Aorta (tissue), 5 donors: ENCODE measurements around the gene IL4. TPM values are rescaled to one million over a fixed set of nuclear protein-coding genes. Genes with fewer than 3 reads are reported as not detected.

Source experiments
- ATAC-seq: fragments of 200-7000 bp; cut with Tn5 transposase; one replicate; pipeline ENCODE4 v1.9.1; 2022; ENCODE audit warnings: moderate library complexity; ENCODE audit not compliant: low FRiP score
- DNase-seq, 2 donors: peaks; one replicate each; pipeline ENCODE4 v3.0.0-alpha.2; 2020
- H3K27ac ChIP-seq, 2 donors: one replicate each; pipeline ENCODE4 v1.5.1; 2013; ENCODE audit warnings: low read length in 2 of 2, mild to moderate bottlenecking in 2 of 2, moderate library complexity in 2 of 2, control low read depth in 1 of 2, inconsistent platforms in 1 of 2, low read depth in 1 of 2
- H3K27me3 ChIP-seq, 2 donors: one replicate each; pipeline ENCODE4 v1.6.1; 2013; ENCODE audit warnings: control low read depth in 1 of 2, low read length in 1 of 2, mild to moderate bottlenecking in 1 of 2, moderate library complexity in 1 of 2; ENCODE audit not compliant: insufficient read depth in 2 of 2, control insufficient read depth in 1 of 2
- H3K36me3 ChIP-seq, 2 donors: one replicate each; pipeline ENCODE4 v1.6.1; 2013; ENCODE audit warnings: control low read depth in 1 of 2, low read length in 1 of 2, mild to moderate bottlenecking in 1 of 2; ENCODE audit not compliant: insufficient read depth in 2 of 2, control insufficient read depth in 1 of 2
- H3K4me1 ChIP-seq, 2 donors: one replicate each; pipeline ENCODE4 v1.6.1; 2013; ENCODE audit warnings: low read length in 2 of 2, control low read depth in 1 of 2, mild to moderate bottlenecking in 1 of 2, moderate library complexity in 1 of 2; ENCODE audit not compliant: insufficient read depth in 2 of 2, control insufficient read depth in 1 of 2
- H3K4me3 ChIP-seq, 2 donors: one replicate each; pipeline ENCODE4 v1.5.1; 2013; ENCODE audit warnings: low read length in 2 of 2, control low read depth in 1 of 2, mild to moderate bottlenecking in 1 of 2
- H3K9me3 ChIP-seq: one replicate; pipeline ENCODE4 v1.6.1; 2013; ENCODE audit warnings: mild to moderate bottlenecking, low read length; ENCODE audit not compliant: control insufficient read depth
- WGBS, 2 donors: extraction: QIAGEN DNeasy Blood & Tissue Kit; methylation state at CpG; one replicate each; pipeline ENCODE4 v1.1.7; 2013; 5-methylcytosine and 5-hydroxymethylcytosine counted together
- intact Hi-C, 2 donors: fragments of 100-400 bp; cut with DNase I; formaldehyde crosslinking; loops; one replicate each; pipeline versions ENCODE4 v1.14.2 to v1.15.0; 2022
- polyA plus RNA-seq, 2 donors: library from polyadenylated mRNA; stranded (reverse); fragments of 200-250 nt; gene quantifications; one replicate each; pipeline ENCODE4 v1.2.3, GENCODE V29; 2013
- total RNA-seq, 2 donors: library from RNA; stranded (reverse); fragmentation: NEBNext Ultra II Directional; extraction: Animal tissue kit (Norgen Biotek cat#: 25700); gene quantifications; one replicate each; pipeline ENCODE4 v1.2.1, GENCODE V29; 2021
- donor health status: healthy with polysubstance abuse.
- donor health status: Bipolar disorder and iron deficiency.
- donor health status: DM: no; HTN: no; CAD: no.
- donor health status: DM: no; HTN: no; CAD: no.
- donor health status: DM: yes; HTN: yes; CAD: no.

The IL4 gene
- total and polyA plus RNA-seq, 4 donors = not detected

- intact Hi-C loops = no loop called here
- peaks cover 9 to 11% of the 10 kb centered on the region in 2 donors for H3K36me3 ChIP-seq
These were observed 32.5 kb upstream of the IL4 start for GRCh38 chr5:132641241-132641723.

GRCh38 chr5:132641841-132642240, 31.9 kb upstream of the IL4 start:
- Histone ChIP-seq H3K4me3 (no peak overlapping the region), H3K27me3 (no peaks in the 10 kb centered on the region), H3K36me3 (peaks cover 9 to 11% of the 10 kb centered on the region in 2 donors), H3K27ac (no peak overlapping the region), H3K9me3 (no peaks in the 10 kb centered on the region), H3K4me1 (no peaks in the 10 kb centered on the region)
- intact Hi-C loops = no loop called here
- 95% methylated on average over 3 of the region's 3 CpGs for WGBS, 2 donors
- no peak for DNase-seq
- ATAC-seq = no peak

More at GRCh38 chr5:132641241-132641723, 32.5 kb upstream of the IL4 start:
- Histone ChIP-seq H3K4me1 (no peaks in the 10 kb centered on the region), H3K27ac (no peak overlapping the region), H3K9me3 (no peaks in the 10 kb centered on the region), H3K4me3 (no peak overlapping the region), H3K27me3 (no peaks in the 10 kb centered on the region)
- 93 to 94% methylated on average over 3 of the region's 3 CpGs for WGBS, 2 donors
- no peak for DNase-seq
- no peak for ATAC-seq

GRCh38 chr5:132644177-132644576, 29.6 kb upstream of the IL4 start:
- Histone ChIP-seq H3K4me3 (no peak overlapping the region), H3K27me3 (no peaks in the 10 kb centered on the region), H3K27ac (no peak overlapping the region), H3K36me3 (peaks cover 6 to 11% of the 10 kb centered on the region in 2 donors), H3K4me1 (no peaks in the 10 kb centered on the region), H3K9me3 (peaks cover 3% of the 10 kb centered on the region)
- DNase-seq (no peak), ATAC-seq (no peak)
- intact Hi-C loops = no loop called here

GRCh38 chr5:132646583-132647266, 27.1 kb upstream of the IL4 start:
- intact Hi-C loops = no loop called here
- DNase-seq (no peak), ATAC-seq (no peak)
- H3K9me3 ChIP-seq = peaks cover 3% of the 10 kb centered on the region
- H3K27me3 ChIP-seq = no peaks in the 10 kb centered on the region
- 95 to 96% methylated on average over 11 of the region's 11 CpGs for WGBS, 2 donors
- no peaks in the 10 kb centered on the region for H3K4me1 ChIP-seq
- no peak overlapping the region for H3K4me3 ChIP-seq
- no peak overlapping the region for H3K27ac ChIP-seq
- H3K36me3 ChIP-seq = peaks cover 3 to 9% of the 10 kb centered on the region in 2 donors

- intact Hi-C loops = no loop called here
- 97 to 98% methylated on average over 2 of the region's 2 CpGs for WGBS, 2 donors
- Histone ChIP-seq H3K9me3 (peaks cover 3% of the 10 kb centered on the region), H3K27me3 (no peaks in the 10 kb centered on the region), H3K36me3 (peaks cover under 1 to 7% of the 10 kb centered on the region in 2 donors), H3K4me1 (no peaks in the 10 kb centered on the region), H3K4me3 (no peak overlapping the region), H3K27ac (no peak overlapping the region)
- DNase-seq (no peak), ATAC-seq (no peak)
These were observed 26.3 kb upstream of the IL4 start for GRCh38 chr5:132647473-132647872.

GRCh38 chr5:132648355-132648754, 25.4 kb upstream of the IL4 start:
- peaks cover 0 to 2% of the 10 kb centered on the region in 2 donors for H3K36me3 ChIP-seq
- peaks cover 3% of the 10 kb centered on the region for H3K9me3 ChIP-seq
- ATAC-seq (no peak), DNase-seq (no peak)
- WGBS, 2 donors = 100% methylated on average over 1 of the region's 1 CpG
- no peak overlapping the region for H3K4me3 ChIP-seq
- no peaks in the 10 kb centered on the region for H3K27me3 ChIP-seq
- H3K27ac ChIP-seq = no peak overlapping the region
- intact Hi-C loops = no loop called here
- H3K4me1 ChIP-seq = no peaks in the 10 kb centered on the region

- no peak overlapping the region for H3K4me3 ChIP-seq
- H3K27ac ChIP-seq = no peak overlapping the region
- peaks cover 0 to 2% of the 10 kb centered on the region in 2 donors for H3K36me3 ChIP-seq
- intact Hi-C loops = loop anchor here in 1 of 2 donors (10.0 kb wide), 1 partner anchor 63 kb away; no protein-coding TSS in a partner anchor
- H3K27me3 ChIP-seq = no peaks in the 10 kb centered on the region
- WGBS, 2 donors = 89 to 91% methylated on average over 4 of the region's 4 CpGs
- H3K9me3 ChIP-seq = peaks cover 3% of the 10 kb centered on the region
- no peak for ATAC-seq
- no peaks in the 10 kb centered on the region for H3K4me1 ChIP-seq
- DNase-seq = no peak
These were observed 21.8 kb upstream of the IL4 start for GRCh38 chr5:132651838-132652469.

- DNase-seq = no peak
- H3K36me3 ChIP-seq = no peaks in the 10 kb centered on the region
- no peaks in the 10 kb centered on the region for H3K27me3 ChIP-seq
- no peaks in the 10 kb centered on the region for H3K4me1 ChIP-seq
- intact Hi-C loops = loop anchor here in 1 of 2 donors (10.0 kb wide), 1 partner anchor 61 kb away; no protein-coding TSS in a partner anchor
- no peaks in the 10 kb centered on the region for H3K9me3 ChIP-seq
- no peak overlapping the region for H3K4me3 ChIP-seq
- H3K27ac ChIP-seq = no peak overlapping the region
- no peak for ATAC-seq
- WGBS, 2 donors = 21 to 22% methylated on average over 7 of the region's 7 CpGs
These were observed 20.1 kb upstream of the IL4 start for GRCh38 chr5:132653716-132654115.
